Omental fat pad (tissue), 4 donors: ENCODE data around the gene MISP. TPM values are rescaled to one million over a fixed set of nuclear protein-coding genes. Genes with fewer than 3 reads are reported as not detected.
"Not testable (repeated sequence)": the region's sequence is repeated elsewhere in the genome, so short reads cannot be mapped to it uniquely, and the experiment has no call there.

Source experiments
- ATAC-seq: fragments of 150-250 bp; one replicate; pipeline ENCODE4 v1.9.1; 2016; ENCODE audit warnings: mild to moderate bottlenecking, moderate library complexity; ENCODE audit not compliant: low FRiP score
- DNase-seq: peaks from one replicate; pipeline ENCODE4 v3.0.0-alpha.2; 2019; ENCODE audit warnings: low spot score
- CTCF ChIP-seq, 3 donors: fragments of 450-650 bp; IDR thresholded peaks; one replicate each; pipeline ENCODE4 v1.5.1; 2016 to 2017; ENCODE audit warnings: antibody characterized with exemption in 3 of 3, mild to moderate bottlenecking in 3 of 3, moderate library complexity in 2 of 3
- total RNA-seq, 4 donors: library from RNA; depleted of rRNA; stranded (reverse); fragments of >200 nt; gene quantifications; one replicate each; pipeline ENCODE4 v1.1.0, GENCODE V29; 2016

Gene MISP
- total RNA-seq, 4 donors from 2014 or later, result 1.4 to 9.6 (median 3.2) TPM; not detected in 1

GRCh38 chr19:732148-733069 is 18.5 kb upstream of the MISP start:
- TF ChIP-seq CTCF (IDR thresholded peaks at IDR 0.05), result no peak
- DNase-seq (no peak), ATAC-seq (no peak)

- ATAC-seq, result no peak
- DNase-seq, result no peak
- no peak for TF ChIP-seq CTCF (IDR thresholded peaks at IDR 0.05)
These were observed 16.2 kb upstream of the MISP start for GRCh38 chr19:734716-735115.

GRCh38 chr19:736125-736524 is 14.8 kb upstream of the MISP start:
- ATAC-seq, result no peak
- no peak for DNase-seq
- no peak for TF ChIP-seq CTCF (IDR thresholded peaks at IDR 0.05)

GRCh38 chr19:737591-738093 is 13.3 kb upstream of the MISP start:
- DNase-seq, result no peak
- peak; percentile 45 for ATAC-seq
- no peak for TF ChIP-seq CTCF (IDR thresholded peaks at IDR 0.05)

- ATAC-seq, result no peak
- TF ChIP-seq CTCF (IDR thresholded peaks at IDR 0.05), result no peak
- no peak for DNase-seq
These were observed 12.3 kb upstream of the MISP start for GRCh38 chr19:738509-739128.

GRCh38 chr19:739998-740715 is 10.8 kb upstream of the MISP start:
- ATAC-seq (no peak), DNase-seq (no peak)
- no peak for TF ChIP-seq CTCF (IDR thresholded peaks at IDR 0.05)

GRCh38 chr19:740816-741505 is 10.0 kb upstream of the MISP start:
- DNase-seq, ATAC-seq: not testable (repeated sequence)
